Bronchial epithelial cell (primary cell): ENCODE results near the gene AQP5. TPM values are rescaled to one million over a fixed set of nuclear protein-coding genes. Genes with fewer than 3 reads are reported as not detected.
A peak's percentile ranks its signal among the peaks of the same experiment; 100 is the strongest.
"Not testable (repeated sequence)": the region's sequence is repeated elsewhere in the genome, so short reads cannot be mapped to it uniquely, and the experiment has no call there.

Experiments
- DNase-seq: peaks from one replicate; pipeline ENCODE4 v3.0.0-alpha.2; 2010; ENCODE audit warnings: low read depth
- FAIRE-seq: peaks from 2 replicates; lab custom pipeline; 2011; peaks lifted over from hg19 to GRCh38; lab: Jason Lieb, UNC
- H3K27me3 ChIP-seq: 2 replicates; pipeline ENCODE4 v1.5.1; 2011; ENCODE audit warnings: low read length; ENCODE audit not compliant: control insufficient read depth, insufficient read depth
- H3K36me3 ChIP-seq: 2 replicates; pipeline ENCODE4 v1.5.1; 2011; ENCODE audit warnings: low read length; ENCODE audit not compliant: control insufficient read depth, insufficient read depth
- H3K4me3 ChIP-seq: 2 replicates; pipeline ENCODE4 v1.5.1; 2011; ENCODE audit warnings: mild to moderate bottlenecking, low read depth, low read length, control low read depth
- total RNA-seq: library from RNA; depleted of rRNA; stranded (reverse); fragments of >200 nt; gene quantifications from 2 replicates; pipeline ENCODE4 v1.2.1, GENCODE V29; 2014
- TF ChIP-seq, protein P1 (sequence below): IDR thresholded peaks from 2 replicates; pipeline ENCODE4 v1.5.1; 2011; ENCODE audit warnings: mild to moderate bottlenecking, moderate library complexity, low read length, control low read depth, inconsistent platforms; ENCODE audit not compliant: insufficient read depth, severe bottlenecking

AQP5 gene
- total RNA-seq, 1 donor from 2014 or later = 1.3 TPM

DNA sequence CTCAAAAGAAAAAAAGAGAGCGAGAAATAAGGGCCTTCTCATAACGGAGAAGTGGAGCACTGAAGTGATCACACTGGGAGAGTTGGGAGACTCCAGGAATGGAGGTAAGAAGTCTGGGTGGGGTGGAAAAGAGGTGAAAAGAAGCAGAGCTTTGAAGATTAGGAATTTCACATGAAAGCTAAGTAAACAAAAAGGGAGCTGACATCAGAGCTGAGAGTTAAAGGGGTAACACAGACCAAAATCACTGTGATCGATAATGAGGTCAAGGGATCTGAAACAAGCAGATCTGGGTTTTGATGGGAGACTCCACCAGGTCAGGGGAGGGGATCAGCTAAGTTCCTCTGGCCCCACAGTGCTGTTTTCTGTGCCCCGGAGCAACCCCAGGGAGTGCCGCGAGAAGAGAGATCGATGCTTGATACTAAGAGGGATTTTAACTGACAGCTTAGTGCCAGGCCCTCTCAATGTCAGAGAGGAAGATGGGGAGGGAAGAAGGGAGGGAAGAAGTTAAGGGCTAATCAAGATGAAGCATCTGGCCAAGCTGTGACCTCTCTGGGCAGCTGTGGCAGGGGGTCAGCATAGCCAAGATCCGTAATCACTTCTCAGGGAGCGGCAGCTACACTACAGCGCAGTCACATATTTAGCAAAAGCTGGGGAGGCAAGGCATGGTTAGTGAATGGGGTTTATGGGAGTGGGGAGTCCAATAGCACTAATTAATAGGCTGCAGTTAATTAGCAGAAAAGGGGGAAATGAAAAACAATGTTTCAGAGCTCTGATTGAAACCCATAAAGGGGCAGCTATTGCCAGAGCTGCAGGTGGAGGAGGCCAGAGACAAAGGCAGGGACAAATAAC is 19.1 kb downstream of the AQP5 start:
- DNase-seq (no peak), FAIRE-seq (peak; percentile 70)
- Histone ChIP-seq H3K27me3 (no peaks in the 10 kb centered on the region), H3K36me3 (no peaks in the 10 kb centered on the region), H3K4me3 (no peak overlapping the region)
- TF ChIP-seq, protein P1, sequence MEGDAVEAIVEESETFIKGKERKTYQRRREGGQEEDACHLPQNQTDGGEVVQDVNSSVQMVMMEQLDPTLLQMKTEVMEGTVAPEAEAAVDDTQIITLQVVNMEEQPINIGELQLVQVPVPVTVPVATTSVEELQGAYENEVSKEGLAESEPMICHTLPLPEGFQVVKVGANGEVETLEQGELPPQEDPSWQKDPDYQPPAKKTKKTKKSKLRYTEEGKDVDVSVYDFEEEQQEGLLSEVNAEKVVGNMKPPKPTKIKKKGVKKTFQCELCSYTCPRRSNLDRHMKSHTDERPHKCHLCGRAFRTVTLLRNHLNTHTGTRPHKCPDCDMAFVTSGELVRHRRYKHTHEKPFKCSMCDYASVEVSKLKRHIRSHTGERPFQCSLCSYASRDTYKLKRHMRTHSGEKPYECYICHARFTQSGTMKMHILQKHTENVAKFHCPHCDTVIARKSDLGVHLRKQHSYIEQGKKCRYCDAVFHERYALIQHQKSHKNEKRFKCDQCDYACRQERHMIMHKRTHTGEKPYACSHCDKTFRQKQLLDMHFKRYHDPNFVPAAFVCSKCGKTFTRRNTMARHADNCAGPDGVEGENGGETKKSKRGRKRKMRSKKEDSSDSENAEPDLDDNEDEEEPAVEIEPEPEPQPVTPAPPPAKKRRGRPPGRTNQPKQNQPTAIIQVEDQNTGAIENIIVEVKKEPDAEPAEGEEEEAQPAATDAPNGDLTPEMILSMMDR = no peak

DNA sequence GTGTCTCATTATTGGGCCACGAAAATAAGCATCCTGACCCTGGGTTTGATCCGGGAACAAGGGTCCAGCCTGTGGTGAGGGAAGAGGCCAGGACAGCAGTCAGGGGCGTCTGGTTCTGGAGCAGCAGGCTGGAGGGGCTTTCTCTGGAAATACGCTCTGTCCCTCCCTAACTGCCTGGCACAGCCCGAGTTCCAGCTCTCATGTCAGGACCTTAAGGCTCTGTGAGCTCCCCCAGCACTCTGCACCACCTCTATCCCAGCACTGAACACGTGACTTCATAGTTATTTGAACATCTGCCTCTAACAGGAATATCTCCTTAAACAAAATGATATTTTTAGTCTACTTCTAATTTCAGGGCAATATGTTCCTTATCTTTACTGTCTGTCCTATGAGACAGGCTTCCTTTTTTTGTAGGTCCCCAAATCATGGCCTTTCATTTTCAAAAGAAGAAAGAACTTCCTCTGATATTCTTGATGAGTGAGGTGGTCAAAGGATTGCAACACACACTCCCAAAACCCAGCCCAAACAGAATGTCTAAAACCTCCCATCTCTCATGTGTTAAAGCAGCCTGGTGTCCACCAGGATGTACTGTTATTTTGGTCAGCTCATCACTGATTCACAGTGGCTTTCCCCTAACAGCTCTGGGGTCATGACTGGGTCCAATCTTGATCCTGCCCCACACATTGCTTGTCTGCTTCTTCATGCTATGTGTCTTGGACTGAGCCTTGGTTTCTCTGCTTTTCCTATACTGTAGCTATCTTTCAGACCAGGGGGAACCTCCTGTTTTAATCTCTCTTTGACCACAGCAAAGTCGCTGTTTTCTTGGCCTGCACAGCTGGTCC is 20.8 kb downstream of the AQP5 start:
- FAIRE-seq = peak; percentile 7
- H3K36me3 ChIP-seq = no peaks in the 10 kb centered on the region
- DNase-seq = no peak
- no peaks in the 10 kb centered on the region for H3K27me3 ChIP-seq
- H3K4me3 ChIP-seq = no peak overlapping the region
- TF ChIP-seq, protein P1 = no peak

DNA sequence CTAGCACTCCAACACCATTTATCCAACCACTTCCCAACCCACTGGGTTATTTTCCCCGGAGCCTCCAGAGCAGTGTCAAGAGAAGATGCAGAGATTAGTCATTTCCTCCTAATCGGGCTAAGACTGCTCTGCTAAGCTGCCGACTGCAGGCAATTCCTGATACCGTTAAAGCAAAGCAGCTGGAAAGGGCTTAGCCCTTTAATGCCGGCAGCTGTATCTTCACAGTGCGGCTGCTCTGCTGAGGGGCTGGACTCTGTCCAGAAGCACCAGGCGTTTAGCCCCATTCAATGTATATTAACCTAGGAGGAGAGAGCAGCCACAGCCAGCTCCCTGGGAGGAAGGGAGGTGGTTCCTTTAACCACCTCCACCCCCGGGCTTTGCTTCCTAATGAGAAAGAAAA is 22.2 kb downstream of the AQP5 start:
- Histone ChIP-seq H3K4me3 (no peak overlapping the region), H3K36me3 (no peaks in the 10 kb centered on the region), H3K27me3 (no peaks in the 10 kb centered on the region)
- DNase-seq (peak; percentile 72), FAIRE-seq (no peak)
- TF ChIP-seq, protein P1 = no peak

DNA sequence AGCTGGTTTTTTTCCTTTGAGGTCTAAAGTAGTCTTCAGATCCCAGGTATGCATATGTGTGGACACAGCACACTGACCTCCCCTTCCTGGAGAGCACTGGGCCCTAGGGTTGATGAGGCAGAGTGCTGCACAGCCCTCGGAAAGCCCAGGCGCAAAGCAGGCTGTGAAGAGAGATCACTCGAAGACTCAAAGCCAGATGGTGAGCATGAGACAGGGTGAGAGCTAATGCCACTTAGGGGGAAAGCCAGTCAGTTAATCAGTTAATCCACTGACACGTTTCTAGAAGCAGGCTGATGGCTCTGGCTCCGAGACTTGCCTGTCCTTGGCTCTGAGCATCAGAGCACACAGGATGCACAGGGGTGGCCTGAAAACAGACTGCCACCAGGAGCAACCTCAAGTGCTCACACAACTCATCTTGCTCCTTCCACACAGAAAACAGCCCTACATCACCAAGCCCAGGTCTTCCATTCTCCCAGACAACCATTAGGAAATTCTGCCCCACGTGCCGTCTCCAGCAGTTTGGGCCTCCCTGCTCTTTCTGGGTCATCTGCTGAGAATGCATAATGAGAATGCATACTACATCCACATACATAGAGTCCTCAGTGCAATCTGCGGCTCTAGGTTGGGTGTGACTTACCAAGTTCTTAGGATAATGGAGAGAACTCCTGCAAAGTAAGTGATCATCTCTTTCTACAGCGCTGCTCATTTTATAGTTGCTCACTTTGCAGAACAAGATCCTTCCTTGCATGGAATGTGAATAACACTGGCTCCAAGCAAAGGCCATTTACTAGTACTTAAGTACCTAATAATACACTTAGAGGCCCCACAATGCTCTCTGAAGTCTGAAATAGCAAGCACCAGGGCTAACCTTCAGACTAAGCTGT is 23.0 kb downstream of the AQP5 start:
- Histone ChIP-seq H3K36me3 (no peaks in the 10 kb centered on the region), H3K27me3 (no peaks in the 10 kb centered on the region), H3K4me3 (no peak overlapping the region)
- no peak for DNase-seq
- peak; percentile 40 for FAIRE-seq
- TF ChIP-seq, protein P1 = no peak

DNA sequence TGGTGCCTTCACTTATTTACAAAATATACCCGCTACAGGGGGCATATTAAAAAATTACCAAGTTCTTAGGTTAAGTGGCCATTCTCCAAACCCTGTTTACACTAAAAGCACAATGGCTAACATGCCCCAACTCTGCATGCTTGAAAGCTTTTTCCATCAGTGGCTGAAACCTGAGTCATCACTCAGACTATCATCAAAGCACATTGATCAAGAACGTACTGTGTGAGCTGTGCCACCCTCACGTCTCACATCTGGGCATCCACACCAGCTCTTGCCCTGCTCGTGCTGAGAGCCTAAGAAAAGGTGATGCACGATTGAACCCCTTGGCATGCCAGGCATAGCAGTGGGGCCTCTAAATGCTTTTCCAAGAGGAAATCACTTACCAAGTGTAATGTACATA is 24.3 kb downstream of the AQP5 start:
- no peaks in the 10 kb centered on the region for H3K27me3 ChIP-seq
- TF ChIP-seq, protein P1 = no peak
- H3K4me3 ChIP-seq = no peak overlapping the region
- DNase-seq (peak; percentile 28), FAIRE-seq (no peak)
- no peaks in the 10 kb centered on the region for H3K36me3 ChIP-seq

DNA sequence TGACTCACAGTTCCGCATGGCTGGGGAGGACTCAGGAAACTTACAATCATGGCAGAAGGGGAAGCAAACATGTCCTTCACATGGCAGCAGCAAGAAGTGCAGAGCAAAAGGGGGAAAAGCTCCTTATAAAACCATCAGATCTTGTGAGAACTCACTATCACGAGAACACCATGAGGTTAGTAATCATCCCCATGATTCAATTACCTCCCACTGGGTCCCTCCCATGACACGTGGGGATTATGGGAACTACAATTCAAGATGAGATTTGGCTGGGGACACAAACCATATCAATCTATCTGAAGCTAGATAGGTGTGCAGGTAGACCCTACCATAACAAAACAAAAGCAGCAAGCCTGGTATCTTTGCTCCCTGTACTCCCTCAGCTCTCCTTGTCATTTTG is 24.8 kb downstream of the AQP5 start:
- DNase-seq, H3K27me3 ChIP-seq, FAIRE-seq, H3K36me3 ChIP-seq, H3K4me3 ChIP-seq: not testable (repeated sequence)
